LHCN-M2 (cell line): ENCODE results near the gene ADARB2. TPM values are rescaled to one million over a fixed set of nuclear protein-coding genes. Genes with fewer than 3 reads are reported as not detected.

Experiments
- DNase-seq: peaks from one replicate; pipeline ENCODE4 v3.0.0-alpha.2; 2012; ENCODE audit warnings: low read depth
- total RNA-seq: library from RNA; depleted of rRNA; stranded (reverse); fragments of >200 nt; gene quantifications from 2 replicates; pipeline ENCODE4 v1.2.3, GENCODE V29; 2014

Gene ADARB2
- total RNA-seq, 1 experiment from 2014 or later = 0.11 TPM

DNA sequence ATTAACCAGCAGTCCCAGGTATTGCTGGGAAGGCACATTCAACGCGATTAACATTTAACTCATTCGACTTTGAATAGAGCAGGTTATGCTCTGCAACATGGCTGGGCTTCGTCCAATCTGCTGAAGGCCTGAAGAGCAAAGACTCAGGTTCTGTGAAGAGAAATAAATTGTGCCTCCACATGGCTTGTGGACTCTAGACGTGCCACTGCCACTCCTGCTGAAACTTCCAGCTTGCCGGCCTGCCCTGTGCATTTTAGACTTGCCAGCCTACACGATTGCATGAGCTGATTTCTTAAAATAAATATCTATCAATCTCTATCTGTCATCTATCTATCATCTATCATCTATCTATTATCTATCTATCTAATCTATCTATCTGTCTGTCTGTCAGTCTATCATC, 543.2 kb downstream of the ADARB2 start:
- DNase-seq = no peak

DNA sequence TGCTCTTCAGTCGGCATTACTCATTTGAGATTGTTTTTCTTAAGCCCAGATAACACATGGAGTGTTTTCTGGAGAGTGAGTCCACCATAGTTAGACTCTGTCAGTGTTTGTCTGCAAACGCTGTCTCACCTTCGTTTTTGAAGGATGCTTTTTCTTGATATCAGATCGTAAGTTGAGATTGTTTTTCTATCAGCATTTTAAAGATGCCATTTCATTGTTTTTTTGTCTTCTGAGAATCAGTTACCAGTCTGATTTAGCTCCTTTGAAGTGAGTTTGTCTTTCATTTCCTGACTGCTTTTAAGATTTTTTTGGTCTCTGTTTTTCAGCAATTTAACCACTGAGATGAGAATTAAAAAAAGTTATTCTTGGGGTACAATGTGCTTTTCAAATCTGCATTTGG, 543.8 kb downstream of the ADARB2 start:
- DNase-seq = no peak

GRCh38 chr10:1191752-1192151, 545.6 kb downstream of the ADARB2 start:
- no peak for DNase-seq

GRCh38 chr10:1190791-1191490, 546.4 kb downstream of the ADARB2 start:
- no peak for DNase-seq

DNA sequence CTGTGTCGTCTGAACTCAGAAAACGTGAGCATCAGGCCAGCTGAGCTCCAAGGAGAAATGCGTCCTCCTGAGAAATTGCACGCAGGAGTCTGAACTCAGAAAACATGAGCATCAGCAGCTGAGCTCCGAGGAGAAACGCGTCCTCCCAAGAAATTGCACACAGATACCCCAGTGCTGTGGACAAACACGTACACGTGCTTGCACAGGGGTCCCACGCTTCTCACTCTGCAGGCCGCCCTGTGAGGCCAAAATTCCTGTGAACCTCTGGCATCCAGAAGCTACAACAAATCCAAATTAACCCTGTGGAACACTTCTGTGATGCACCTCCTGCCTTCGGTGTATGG, 547.3 kb downstream of the ADARB2 start:
- DNase-seq = no peak

DNA sequence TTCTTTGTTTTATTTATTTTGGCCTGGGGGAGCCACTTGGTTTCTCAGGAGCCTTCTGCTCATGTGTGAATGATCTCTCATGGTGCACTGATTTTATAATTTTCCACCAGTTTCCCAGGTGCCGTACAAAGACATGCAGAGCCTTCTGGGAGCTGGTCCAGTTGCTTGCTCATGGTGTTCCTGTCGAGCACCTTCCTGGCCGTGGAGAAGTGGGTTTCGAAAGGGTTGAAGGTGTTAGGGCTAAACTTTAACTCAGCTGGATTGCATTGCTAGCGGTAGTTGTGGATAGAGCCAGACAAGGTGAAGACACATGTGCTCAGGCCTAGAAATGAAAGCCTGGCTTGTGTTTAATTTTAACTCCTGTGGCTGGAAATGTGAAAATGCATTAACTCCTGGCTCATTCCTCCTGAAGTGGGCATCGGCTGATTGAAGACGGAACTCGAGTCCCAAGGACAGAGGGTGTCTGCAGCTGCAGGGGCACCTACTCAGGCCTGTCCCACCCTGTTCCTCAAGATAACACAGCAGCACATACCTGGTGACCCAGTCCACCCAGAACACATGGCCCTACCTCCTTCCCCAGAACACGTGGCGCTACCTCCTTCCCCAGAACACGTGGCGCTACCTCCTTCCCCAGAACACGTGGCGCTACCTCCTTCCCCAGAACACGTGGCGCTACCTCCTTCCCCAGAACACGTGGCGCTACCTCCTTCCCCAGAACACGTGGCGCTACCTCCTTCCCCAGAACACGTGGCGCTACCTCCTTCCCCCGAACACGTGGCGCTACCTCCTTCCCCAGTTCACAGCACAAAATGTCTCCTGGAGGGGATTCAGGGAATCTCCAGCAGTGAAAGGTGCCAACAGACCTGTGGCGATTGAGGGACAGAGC, 547.9 kb downstream of the ADARB2 start:
- no peak for DNase-seq

DNA sequence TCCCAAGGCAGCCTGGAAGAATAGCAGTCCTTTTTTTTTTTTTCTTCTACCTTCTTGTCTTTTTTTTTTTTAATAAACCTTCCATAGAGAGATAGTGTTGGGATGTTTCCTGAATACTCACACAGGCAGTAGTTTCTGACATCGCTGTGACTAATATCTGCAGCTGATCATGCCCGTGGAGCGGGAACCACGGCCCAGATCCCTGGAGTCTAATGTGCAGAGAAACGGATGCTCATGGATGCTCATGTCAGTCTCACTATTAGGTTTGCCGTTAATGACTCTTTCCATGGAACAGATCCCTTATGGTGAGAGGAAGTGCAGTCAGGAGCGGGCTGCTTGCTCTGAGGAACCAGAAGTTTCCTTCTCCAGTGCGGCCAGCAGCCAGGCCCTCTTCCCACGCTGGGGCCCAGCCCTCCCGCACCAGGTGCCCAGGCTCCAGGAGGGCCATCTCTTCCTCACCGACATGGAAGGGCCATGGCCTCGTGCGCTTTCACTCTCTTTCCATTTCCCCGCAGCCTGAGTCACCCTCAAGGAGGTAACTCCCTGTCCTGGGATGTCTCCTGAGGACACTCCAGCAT, 548.7 kb downstream of the ADARB2 start:
- peak; percentile 3 for DNase-seq

DNA sequence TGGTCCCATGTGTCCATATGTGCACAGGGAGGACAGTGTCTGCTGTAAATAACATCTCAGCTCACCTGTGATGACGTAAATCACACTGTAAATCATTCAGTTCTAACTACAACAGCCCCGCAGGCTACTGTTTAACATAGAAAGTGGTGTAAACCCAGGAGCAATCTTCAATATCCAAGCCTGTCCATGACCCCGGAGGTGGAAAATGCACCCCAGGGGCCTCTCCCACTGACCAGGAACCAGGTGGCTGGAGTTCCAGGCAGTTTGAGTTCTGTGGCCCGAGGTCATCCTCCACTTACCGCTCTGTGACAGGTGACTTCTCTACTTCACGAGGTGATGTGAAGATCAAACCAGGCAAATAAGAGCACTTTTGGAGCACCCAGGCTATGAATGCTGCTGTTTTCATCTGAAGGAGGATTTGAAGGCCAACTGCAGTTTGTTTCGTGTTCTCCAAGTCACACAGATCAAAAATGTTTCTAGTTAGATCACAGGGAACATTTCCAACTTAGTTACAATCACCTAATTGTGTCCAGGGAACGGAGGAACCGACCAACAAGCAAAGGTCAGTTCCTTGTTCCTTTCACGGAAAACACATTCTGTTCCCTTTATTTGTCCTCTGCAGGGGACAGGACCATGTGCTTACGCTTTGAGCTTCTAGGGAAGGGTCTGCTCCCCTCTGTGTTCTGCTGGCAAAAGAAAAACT, 549.3 kb downstream of the ADARB2 start:
- no peak for DNase-seq

GRCh38 chr10:1187151-1187854, 550.0 kb downstream of the ADARB2 start:
- no peak for DNase-seq

DNA sequence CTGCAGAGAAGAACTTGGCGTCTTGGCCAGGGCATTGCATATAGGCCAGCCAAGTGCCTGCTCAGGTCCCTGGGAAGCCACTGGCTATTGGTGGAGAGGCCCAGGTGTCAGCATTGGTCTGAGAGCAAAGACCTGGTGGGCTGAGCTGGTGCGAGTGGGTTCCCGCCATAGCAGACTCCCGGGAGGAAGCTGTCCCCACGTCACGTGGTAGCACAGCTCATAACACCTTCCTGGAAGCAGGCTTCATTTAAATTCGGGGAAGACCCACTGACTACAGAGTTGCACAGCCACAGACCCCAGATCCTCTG, 550.7 kb downstream of the ADARB2 start:
- no peak for DNase-seq

DNA sequence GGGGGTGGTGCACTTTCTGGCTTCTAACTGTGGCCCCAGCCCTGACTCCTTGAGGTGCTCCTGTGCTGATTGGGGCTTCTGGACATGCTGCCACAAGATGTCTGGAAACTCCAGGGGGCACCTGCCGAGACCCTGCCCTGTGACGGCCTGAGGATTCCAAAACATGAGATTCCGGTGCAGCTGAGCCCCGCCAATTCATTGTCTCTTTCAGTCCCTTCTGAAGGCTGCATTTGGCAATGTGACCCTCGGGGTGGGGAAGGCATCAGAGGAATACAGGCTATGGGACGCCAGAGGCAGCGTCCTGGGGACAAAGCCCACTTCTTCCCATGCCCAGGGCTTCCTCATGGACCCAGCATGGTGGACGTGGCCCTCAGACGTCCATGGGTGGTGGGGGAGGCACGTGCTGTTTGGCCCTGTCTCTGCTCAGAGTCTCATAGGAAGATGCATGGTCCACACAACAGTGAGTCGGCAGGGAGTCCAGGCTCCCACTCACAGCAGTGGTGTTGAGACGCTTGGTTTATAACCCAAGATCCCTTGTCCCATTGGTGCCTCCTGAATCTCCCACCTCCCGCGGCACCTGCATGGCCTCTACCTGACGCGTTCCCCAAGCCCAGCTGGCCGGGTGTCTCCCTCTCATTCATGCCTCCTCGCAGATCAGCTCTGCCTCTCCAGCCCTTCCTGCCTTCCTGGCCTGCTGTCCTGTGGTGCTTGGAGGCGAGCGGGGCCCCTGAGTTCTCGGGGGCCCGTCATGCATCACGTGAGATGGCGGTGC, 551.2 kb downstream of the ADARB2 start:
- no peak for DNase-seq

GRCh38 chr10:1184541-1185430, 552.5 kb downstream of the ADARB2 start:
- DNase-seq = no peak

DNA sequence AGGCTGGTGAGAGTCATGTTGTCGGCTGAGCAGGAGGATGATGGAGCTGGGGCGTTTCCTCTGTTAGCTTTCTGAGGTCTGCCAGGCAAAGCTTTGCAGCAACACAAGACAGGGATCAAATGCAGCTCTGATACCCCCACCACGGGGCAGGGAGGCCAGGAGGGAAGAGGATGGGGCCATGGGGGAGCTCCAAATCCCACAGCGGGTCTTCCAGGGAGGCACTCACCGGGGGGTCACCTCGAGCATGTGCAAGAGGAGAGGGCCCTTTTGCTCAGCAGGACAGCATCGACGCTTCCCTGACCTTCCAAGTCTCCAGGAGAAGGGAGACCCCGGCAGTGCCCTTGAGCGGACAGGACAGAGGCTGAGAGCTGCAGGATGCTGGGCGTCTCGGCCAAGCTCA, 553.6 kb downstream of the ADARB2 start:
- no peak for DNase-seq

DNA sequence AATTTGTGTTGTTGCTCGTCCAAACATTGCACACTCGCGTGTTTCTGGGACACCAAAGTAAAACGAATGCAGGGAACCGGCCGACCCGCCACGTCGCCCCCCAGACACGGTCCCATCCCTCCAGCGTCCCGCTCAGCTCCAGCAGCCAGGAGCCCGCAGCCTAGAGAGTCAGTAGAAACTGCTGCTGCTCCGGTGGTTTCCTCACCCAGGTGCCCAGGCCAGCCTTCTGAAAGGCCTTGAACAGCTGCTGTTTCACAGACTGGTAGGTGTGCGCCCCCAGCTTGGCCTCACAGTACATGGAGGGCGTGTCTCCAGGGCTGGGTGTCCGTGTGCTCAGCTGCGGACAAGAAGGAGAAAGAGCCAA, 554.3 kb downstream of the ADARB2 start:
- DNase-seq = no peak

DNA sequence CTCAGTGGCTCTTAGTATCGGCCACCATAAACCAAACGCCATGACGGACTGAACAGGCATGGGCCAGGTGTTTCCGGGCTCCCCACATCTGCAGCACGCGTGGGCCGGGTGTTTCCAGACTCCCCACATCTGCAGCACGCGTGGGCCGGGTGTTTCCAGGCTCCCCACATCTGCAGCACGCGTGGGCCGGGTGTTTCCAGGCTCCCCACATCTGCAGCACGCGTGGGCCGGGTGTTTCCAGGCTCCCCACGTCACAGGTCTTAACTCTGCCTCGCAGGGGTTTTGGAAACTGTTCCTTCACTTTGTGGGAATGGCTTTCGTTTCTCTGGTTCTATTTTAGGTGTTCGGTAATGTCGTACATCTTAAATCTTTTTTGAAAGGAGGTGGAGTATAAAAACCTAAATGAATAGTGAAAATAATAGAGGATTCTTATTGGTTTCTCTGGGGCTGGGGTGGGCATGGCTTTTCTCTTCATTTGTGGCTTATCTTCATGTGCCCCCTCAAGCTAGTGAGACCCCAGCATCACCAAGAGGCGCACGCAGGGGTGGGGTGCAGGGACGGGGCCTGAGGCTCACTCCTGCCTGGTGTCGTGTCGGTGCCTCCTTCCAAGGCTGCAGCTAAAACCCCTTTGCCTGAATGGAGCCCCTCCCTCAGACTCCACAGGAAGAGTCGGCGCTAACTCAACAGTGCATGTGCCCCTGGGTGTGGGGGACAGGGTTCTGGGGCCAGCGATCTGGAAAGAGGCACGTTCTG, 554.9 kb downstream of the ADARB2 start:
- DNase-seq = no peak

DNA sequence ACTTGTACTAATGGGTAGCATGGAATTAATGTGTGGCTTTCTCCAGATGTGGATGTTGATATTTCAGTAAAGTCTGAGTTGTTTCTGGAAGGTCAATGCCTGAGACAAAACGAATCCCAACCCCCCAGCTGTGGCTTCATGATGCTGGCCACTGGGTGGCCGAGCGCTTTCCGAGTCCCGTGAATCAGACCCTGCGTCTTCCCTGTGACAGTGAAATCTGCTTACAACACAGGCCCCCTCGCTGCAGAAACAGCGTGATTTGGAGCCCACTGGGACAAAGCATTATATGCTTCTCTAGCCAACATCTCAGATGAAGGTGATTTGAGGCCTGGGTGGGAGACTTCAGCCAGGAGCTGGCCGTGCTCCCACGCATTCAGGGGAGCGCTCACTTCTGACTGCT, 556.5 kb downstream of the ADARB2 start:
- DNase-seq = no peak

- DNase-seq = no peak
These were observed 557.1 kb downstream of the ADARB2 start for GRCh38 chr10:1180071-1180730.

- DNase-seq = no peak
These were observed 557.8 kb downstream of the ADARB2 start for GRCh38 chr10:1179346-1180070.
